Measurements from ENCODE around the gene CDC45.

The CDC45 gene

GRCh38 chr22:19506212-19506611, 26.5 kb downstream of the CDC45 start:
- 84 to 86% methylated on average over 10 of the region's 10 CpGs for WGBS, 2 experiments
- Histone ChIP-seq H3K9me3 (ENCODE audit: control insufficient read depth, low read length) (no peaks in the 10 kb centered on the region), H3K27me3 (ENCODE audit: control insufficient read depth, insufficient read depth, low read length, poor library complexity, severe bottlenecking) (no peaks in the 10 kb centered on the region), H3K4me3 (ENCODE audit: insufficient read depth, low read depth, low read length) (no peak overlapping the region), H3K36me3 (ENCODE audit: control insufficient read depth, insufficient read depth, low read length) (peaks cover 9% of the 10 kb centered on the region), H3K4me1 (ENCODE audit: control insufficient read depth, insufficient read depth, low read length) (no peaks in the 10 kb centered on the region), H3K27ac (ENCODE audit: insufficient read depth, low read depth, low read length, poor library complexity, severe bottlenecking) (no peak overlapping the region)

- H3K27ac ChIP-seq (ENCODE audit: insufficient read depth, low read depth, low read length, poor library complexity, severe bottlenecking), result no peak overlapping the region
- peaks cover 9% of the 10 kb centered on the region for H3K36me3 ChIP-seq (ENCODE audit: control insufficient read depth, insufficient read depth, low read length)
- H3K27me3 ChIP-seq (ENCODE audit: control insufficient read depth, insufficient read depth, low read length, poor library complexity, severe bottlenecking), result no peaks in the 10 kb centered on the region
- 94 to 99% methylated on average over 4 of the region's 4 CpGs for WGBS, 2 experiments
- H3K4me3 ChIP-seq (ENCODE audit: insufficient read depth, low read depth, low read length), result no peak overlapping the region
- no peaks in the 10 kb centered on the region for H3K4me1 ChIP-seq (ENCODE audit: control insufficient read depth, insufficient read depth, low read length)
- no peaks in the 10 kb centered on the region for H3K9me3 ChIP-seq (ENCODE audit: control insufficient read depth, low read length)
Measured at GRCh38 chr22:19507534-19507861, 27.8 kb downstream of the CDC45 start.

- Histone ChIP-seq H3K4me1 (ENCODE audit: control insufficient read depth, insufficient read depth, low read length) (no peaks in the 10 kb centered on the region), H3K27ac (ENCODE audit: insufficient read depth, low read depth, low read length, poor library complexity, severe bottlenecking) (no peak overlapping the region), H3K9me3 (ENCODE audit: control insufficient read depth, low read length) (no peaks in the 10 kb centered on the region), H3K27me3 (ENCODE audit: control insufficient read depth, insufficient read depth, low read length, poor library complexity, severe bottlenecking) (no peaks in the 10 kb centered on the region), H3K36me3 (ENCODE audit: control insufficient read depth, insufficient read depth, low read length) (peaks cover 9% of the 10 kb centered on the region), H3K4me3 (ENCODE audit: insufficient read depth, low read depth, low read length) (no peak overlapping the region)
- 94 to 96% methylated on average over 10 of the region's 10 CpGs for WGBS, 2 experiments
Measured at GRCh38 chr22:19508024-19508776, 28.5 kb downstream of the CDC45 start.

GRCh38 chr22:19509191-19509590, 29.5 kb downstream of the CDC45 start:
- Histone ChIP-seq H3K4me1 (ENCODE audit: control insufficient read depth, insufficient read depth, low read length) (no peaks in the 10 kb centered on the region), H3K36me3 (ENCODE audit: control insufficient read depth, insufficient read depth, low read length) (peaks cover 9% of the 10 kb centered on the region)
- 97% methylated on average over 3 of the region's 3 CpGs for WGBS, 2 experiments

GRCh38 chr22:19509923-19510322, 30.2 kb downstream of the CDC45 start:
- no peak overlapping the region for H3K4me3 ChIP-seq (ENCODE audit: insufficient read depth, low read depth, low read length)
- no peaks in the 10 kb centered on the region for H3K4me1 ChIP-seq (ENCODE audit: control insufficient read depth, insufficient read depth, low read length)
- H3K9me3 ChIP-seq (ENCODE audit: control insufficient read depth, low read length), result no peaks in the 10 kb centered on the region
- peaks cover 9% of the 10 kb centered on the region for H3K36me3 ChIP-seq (ENCODE audit: control insufficient read depth, insufficient read depth, low read length)
- no peaks in the 10 kb centered on the region for H3K27me3 ChIP-seq (ENCODE audit: control insufficient read depth, insufficient read depth, low read length, poor library complexity, severe bottlenecking)
- WGBS, 2 experiments, result 95 to 100% methylated on average over 2 of the region's 2 CpGs
- no peak overlapping the region for H3K27ac ChIP-seq (ENCODE audit: insufficient read depth, low read depth, low read length, poor library complexity, severe bottlenecking)

More at GRCh38 chr22:19509191-19509590, 29.5 kb downstream of the CDC45 start:
- no peaks in the 10 kb centered on the region for H3K9me3 ChIP-seq (ENCODE audit: control insufficient read depth, low read length)
- H3K27ac ChIP-seq (ENCODE audit: insufficient read depth, low read depth, low read length, poor library complexity, severe bottlenecking), result no peak overlapping the region
- no peaks in the 10 kb centered on the region for H3K27me3 ChIP-seq (ENCODE audit: control insufficient read depth, insufficient read depth, low read length, poor library complexity, severe bottlenecking)
- no peak overlapping the region for H3K4me3 ChIP-seq (ENCODE audit: insufficient read depth, low read depth, low read length)

- WGBS, 2 experiments, result 90 to 94% methylated on average over 1 to 2 of the region's 2 CpGs
- peaks cover 9% of the 10 kb centered on the region for H3K36me3 ChIP-seq (ENCODE audit: control insufficient read depth, insufficient read depth, low read length)
- H3K9me3 ChIP-seq (ENCODE audit: control insufficient read depth, low read length), result no peaks in the 10 kb centered on the region
Measured at GRCh38 chr22:19510919-19511341, 31.2 kb downstream of the CDC45 start.

GRCh38 chr22:19513823-19514222, 34.1 kb downstream of the CDC45 start:
- no peak overlapping the region for H3K4me3 ChIP-seq (ENCODE audit: insufficient read depth, low read depth, low read length)
- 77 to 100% methylated on average over 1 to 2 of the region's 2 CpGs for WGBS, 2 experiments
- H3K27me3 ChIP-seq (ENCODE audit: control insufficient read depth, insufficient read depth, low read length, poor library complexity, severe bottlenecking), result no peaks in the 10 kb centered on the region
- H3K36me3 ChIP-seq (ENCODE audit: control insufficient read depth, insufficient read depth, low read length), result no peaks in the 10 kb centered on the region
- no peak overlapping the region for H3K27ac ChIP-seq (ENCODE audit: insufficient read depth, low read depth, low read length, poor library complexity, severe bottlenecking)
- no peaks in the 10 kb centered on the region for H3K4me1 ChIP-seq (ENCODE audit: control insufficient read depth, insufficient read depth, low read length)
- no peaks in the 10 kb centered on the region for H3K9me3 ChIP-seq (ENCODE audit: control insufficient read depth, low read length)

More at GRCh38 chr22:19510919-19511341, 31.2 kb downstream of the CDC45 start:
- H3K27ac ChIP-seq (ENCODE audit: insufficient read depth, low read depth, low read length, poor library complexity, severe bottlenecking), result no peak overlapping the region
- no peaks in the 10 kb centered on the region for H3K27me3 ChIP-seq (ENCODE audit: control insufficient read depth, insufficient read depth, low read length, poor library complexity, severe bottlenecking)
- H3K4me1 ChIP-seq (ENCODE audit: control insufficient read depth, insufficient read depth, low read length), result no peaks in the 10 kb centered on the region
- H3K4me3 ChIP-seq (ENCODE audit: insufficient read depth, low read depth, low read length), result no peak overlapping the region

GRCh38 chr22:19514831-19515565, 35.3 kb downstream of the CDC45 start:
- H3K9me3 ChIP-seq (ENCODE audit: control insufficient read depth, low read length), result no peaks in the 10 kb centered on the region
- H3K27ac ChIP-seq (ENCODE audit: insufficient read depth, low read depth, low read length, poor library complexity, severe bottlenecking), result no peak overlapping the region
- H3K27me3 ChIP-seq (ENCODE audit: control insufficient read depth, insufficient read depth, low read length, poor library complexity, severe bottlenecking), result no peaks in the 10 kb centered on the region
- H3K4me3 ChIP-seq (ENCODE audit: insufficient read depth, low read depth, low read length), result no peak overlapping the region
- no peaks in the 10 kb centered on the region for H3K4me1 ChIP-seq (ENCODE audit: control insufficient read depth, insufficient read depth, low read length)
- 92 to 93% methylated on average over 14 of the region's 14 CpGs for WGBS, 2 experiments
- H3K36me3 ChIP-seq (ENCODE audit: control insufficient read depth, insufficient read depth, low read length), result no peaks in the 10 kb centered on the region

GRCh38 chr22:19515654-19516377, 36.1 kb downstream of the CDC45 start:
- no peaks in the 10 kb centered on the region for H3K9me3 ChIP-seq (ENCODE audit: control insufficient read depth, low read length)
- no peaks in the 10 kb centered on the region for H3K27me3 ChIP-seq (ENCODE audit: control insufficient read depth, insufficient read depth, low read length, poor library complexity, severe bottlenecking)
- no peak overlapping the region for H3K27ac ChIP-seq (ENCODE audit: insufficient read depth, low read depth, low read length, poor library complexity, severe bottlenecking)
- H3K36me3 ChIP-seq (ENCODE audit: control insufficient read depth, insufficient read depth, low read length), result no peaks in the 10 kb centered on the region
- H3K4me3 ChIP-seq (ENCODE audit: insufficient read depth, low read depth, low read length), result no peak overlapping the region
- WGBS, 2 experiments, result 95 to 96% methylated on average over 12 of the region's 12 CpGs
- no peaks in the 10 kb centered on the region for H3K4me1 ChIP-seq (ENCODE audit: control insufficient read depth, insufficient read depth, low read length)
